Muscle of leg (tissue), 11 donors: ENCODE data around the gene PXK. TPM values are rescaled to one million over a fixed set of nuclear protein-coding genes. Genes with fewer than 3 reads are reported as not detected.
A peak's percentile ranks its signal among the peaks of the same experiment; 100 is the strongest.

Experiments
- DNase-seq: peaks from one replicate; pipeline ENCODE4 v3.0.0; 2013
- H3K27ac ChIP-seq: one replicate; pipeline ENCODE4 v1.5.1; 2013; ENCODE audit warnings: mild to moderate bottlenecking, low read length, control low read depth
- H3K27me3 ChIP-seq: one replicate; pipeline ENCODE4 v1.6.1; 2013; ENCODE audit warnings: low read length; ENCODE audit not compliant: control insufficient read depth, insufficient read depth
- H3K36me3 ChIP-seq: one replicate; pipeline ENCODE4 v1.6.1; 2013; ENCODE audit warnings: low read length; ENCODE audit not compliant: control insufficient read depth, insufficient read depth
- H3K4me1 ChIP-seq: one replicate; pipeline ENCODE4 v1.6.1; 2013; ENCODE audit warnings: low read length; ENCODE audit not compliant: control insufficient read depth, insufficient read depth
- H3K4me3 ChIP-seq: one replicate; pipeline ENCODE4 v1.5.1; 2013; ENCODE audit warnings: low read length, control low read depth
- H3K9me3 ChIP-seq: replicated peaks from 2 replicates; pipeline ENCODE4 v1.6.1; 2013; ENCODE audit warnings: low read depth, low read length; ENCODE audit not compliant: control insufficient read depth
- WGBS: methylation state at CpG from one replicate; pipeline ENCODE4 v1.1.5; 2013; ENCODE audit warnings: missing lambda C conversion rate; ENCODE audit not compliant: insufficient coverage; 5-methylcytosine and 5-hydroxymethylcytosine counted together
- polyA plus RNA-seq, 8 donors: library from polyadenylated mRNA; unstranded; fragments of 120-200 nt; gene quantifications; one replicate each; pipeline versions ENCODE4 v1.2.1 to v1.2.3, GENCODE V29; 2013; ENCODE audit warnings: inconsistent platforms in 1 of 8, low replicate concordance in 1 of 8; ENCODE audit not compliant: insufficient read length in 8 of 8, insufficient read depth in 1 of 8
- total RNA-seq: library from RNA; stranded (reverse); fragments of 120-200 nt; gene quantifications from one replicate; pipeline ENCODE4 v1.2.4, GENCODE V29; 2013

Gene PXK
- total and polyA plus RNA-seq, 9 donors = 15.9 to 19.9 (median 17.5) TPM

GRCh38 chr3:58473275-58473674, 140.6 kb downstream of the PXK start:
- no peak for DNase-seq
- Histone ChIP-seq H3K4me3 (no peak overlapping the region), H3K9me3 (no peaks in the 10 kb centered on the region), H3K27ac (no peak overlapping the region), H3K36me3 (no peaks in the 10 kb centered on the region), H3K27me3 (no peaks in the 10 kb centered on the region), H3K4me1 (peaks cover 14% of the 10 kb centered on the region)
- WGBS = no CpG with 5 or more reads among the region's 1 CpG

- Histone ChIP-seq H3K9me3 (no peaks in the 10 kb centered on the region), H3K4me1 (peaks cover 14% of the 10 kb centered on the region), H3K4me3 (no peak overlapping the region), H3K27me3 (no peaks in the 10 kb centered on the region), H3K27ac (no peak overlapping the region), H3K36me3 (no peaks in the 10 kb centered on the region)
- DNase-seq = peak; percentile 66
- no CpG with 5 or more reads among the region's 1 CpG for WGBS
Observed at GRCh38 chr3:58474348-58474911, 141.7 kb downstream of the PXK start.

- DNase-seq = no peak
- H3K27ac ChIP-seq = no peak overlapping the region
- H3K27me3 ChIP-seq = no peaks in the 10 kb centered on the region
- H3K4me3 ChIP-seq = no peak overlapping the region
- WGBS = 38% methylated on average over 2 of the region's 3 CpGs
- H3K4me1 ChIP-seq = peaks cover 14% of the 10 kb centered on the region
- H3K9me3 ChIP-seq = no peaks in the 10 kb centered on the region
- H3K36me3 ChIP-seq = no peaks in the 10 kb centered on the region
Observed at GRCh38 chr3:58474967-58475578, 142.4 kb downstream of the PXK start.

Other genes with a start within 250 kb of the PXK start
- 0.89 TPM for gene DNASE1L3, start 121.9 kb upstream of the PXK start, total RNA-seq
- 1 to 10 TPM in 4 of 8 donors, under 1 TPM in 4; 0.34 to 1.6 (median 1.1) TPM for gene DNASE1L3, start 121.9 kb upstream of the PXK start, polyA plus RNA-seq
- 7.1 TPM for gene ABHD6, start 95.1 kb upstream of the PXK start, total RNA-seq
- gene ABHD6, start 95.1 kb upstream of the PXK start, polyA plus RNA-seq = 1 to 10 TPM; 3.2 to 5.4 (median 4.5) TPM
- 18.6 TPM for gene RPP14, start 26.6 kb upstream of the PXK start, total RNA-seq
- 10 to 100 TPM; 14.3 to 24.6 (median 19.1) TPM for gene RPP14, start 26.6 kb upstream of the PXK start, polyA plus RNA-seq
- 11.1 TPM for gene HTD2, start 26.4 kb upstream of the PXK start, total RNA-seq
- 10 to 100 TPM in 4 of 8 donors, 1 to 10 TPM in 4; 7.8 to 12.5 (median 10.1) TPM for gene HTD2, start 26.4 kb upstream of the PXK start, polyA plus RNA-seq
- 78.8 TPM for gene PDHB, start 100.9 kb downstream of the PXK start, total RNA-seq
- 10 to 100 TPM; 78.3 to 88.2 (median 82.6) TPM for gene PDHB, start 100.9 kb downstream of the PXK start, polyA plus RNA-seq
- 10.3 TPM for gene KCTD6, start 159.2 kb downstream of the PXK start, total RNA-seq
- 10 to 100 TPM; 11.3 to 15.7 (median 12.4) TPM for gene KCTD6, start 159.2 kb downstream of the PXK start, polyA plus RNA-seq
- gene ACOX2, start 204.3 kb downstream of the PXK start, total RNA-seq = 21.9 TPM
- 10 to 100 TPM; 22.8 to 29.1 (median 24.0) TPM for gene ACOX2, start 204.3 kb downstream of the PXK start, polyA plus RNA-seq
- 0.84 TPM for gene FAM107A, start 244.5 kb downstream of the PXK start, total RNA-seq
- 1 to 10 TPM in 5 of 8 donors, under 1 TPM in 3; 0.53 to 1.9 (median 1.2) TPM for gene FAM107A, start 244.5 kb downstream of the PXK start, polyA plus RNA-seq